GM12878 (cell line): ENCODE measurements around the gene PACS2. TPM values are rescaled to one million over a fixed set of nuclear protein-coding genes. Genes with fewer than 3 reads are reported as not detected.

Experiments
- ATAC-seq: fragments of 200-7000 bp; cut with Tn5 transposase; 3 replicates; pipeline ENCODE4 v1.9.1; 2020; ENCODE audit warnings: mild to moderate bottlenecking, moderate library complexity
- BruUV-seq: library from RNA; stranded (reverse); fragments of 400-500 nt; replicated peaks from 2 replicates; lab custom pipeline; 2021; lab: Mats Ljungman, UMichigan
- CTCF ChIA-PET: fragments of 300-600 bp; sonication (Branson Sonifier 250); formaldehyde crosslinking; extraction: SDS; loops from one replicate; lab custom pipeline; 2021; ENCODE audit warnings: inconsistent platforms; lab: Yijun Ruan, JAX
- POLR2A ChIA-PET: fragments of 350-600 bp; formaldehyde crosslinking; extraction: SDS; loops from one replicate; lab custom pipeline; 2021; ENCODE audit warnings: inconsistent platforms; lab: Charles Lee
- RAD21 ChIA-PET: fragments of 300-600 bp; sonication (Branson Sonifier 250); formaldehyde crosslinking; loops from one replicate; lab custom pipeline; 2023; ENCODE audit warnings: antibody characterized with exemption; ENCODE audit not compliant: unreplicated experiment; lab: Charles Lee
- SMC1A ChIA-PET: fragments of 300-600 bp; sonication (Branson Sonifier 250); formaldehyde crosslinking; loops from one replicate; lab custom pipeline; 2023; ENCODE audit not compliant: unreplicated experiment, uncharacterized antibody; lab: Charles Lee
- DNase-seq: peaks from one replicate; pipeline ENCODE4 v3.0.0-alpha.2; 2011; ENCODE audit warnings: low read depth, low spot score
- FAIRE-seq: peaks from 3 replicates; lab custom pipeline; 2011; peaks lifted over from hg19 to GRCh38; lab: Jason Lieb, UNC
- H2AFZ ChIP-seq: 2 replicates; pipeline ENCODE4 v1.6.0; 2011; ENCODE audit warnings: low read depth, low read length, control low read depth; ENCODE audit not compliant: control insufficient read depth
- H3K27ac ChIP-seq: 2 replicates; pipeline ENCODE4 v1.5.1; 2011; ENCODE audit warnings: control low read depth; ENCODE audit not compliant: control insufficient read depth, insufficient read depth
- H3K27me3 ChIP-seq, 2 experiments: replicated peaks in 1 of 2; 2 replicates each; pipeline versions ENCODE4 v1.6.0 to v1.6.1; 2011; ENCODE audit warnings: low read length in 1 of 2; ENCODE audit not compliant: control insufficient read depth in 2 of 2, insufficient read depth in 2 of 2
- H3K36me3 ChIP-seq, 2 experiments: 2 replicates each; pipeline ENCODE4 v1.5.1; 2011; ENCODE audit warnings: low read length in 1 of 2; ENCODE audit not compliant: control insufficient read depth in 2 of 2, insufficient read depth in 2 of 2
- H3K4me1 ChIP-seq: 2 replicates; pipeline ENCODE4 v1.6.1; 2011; ENCODE audit warnings: mild to moderate bottlenecking, low read length, moderate library complexity, mixed read lengths; ENCODE audit not compliant: control insufficient read depth, insufficient read depth
- H3K4me2 ChIP-seq: 2 replicates; pipeline ENCODE4 v1.6.0; 2011; ENCODE audit warnings: control low read depth; ENCODE audit not compliant: control insufficient read depth, insufficient read depth
- H3K4me3 ChIP-seq: fragments of 200-600 bp; sonication (generic); 2 replicates; pipeline ENCODE4 v1.5.1; 2016
- H3K79me2 ChIP-seq: 2 replicates; pipeline ENCODE4 v1.6.0; 2011; ENCODE audit warnings: low read length; ENCODE audit not compliant: control insufficient read depth, insufficient read depth
- H3K9ac ChIP-seq: 2 replicates; pipeline ENCODE4 v1.8.0; 2011; ENCODE audit warnings: low read length, control low read depth, mixed read lengths; ENCODE audit not compliant: control insufficient read depth, insufficient read depth
- H3K9me3 ChIP-seq: replicated peaks from 3 replicates; pipeline ENCODE4 v1.5.1; 2011; ENCODE audit warnings: mild to moderate bottlenecking, low read length; ENCODE audit not compliant: control insufficient read depth, insufficient read depth
- H4K20me1 ChIP-seq: 2 replicates; pipeline ENCODE4 v1.6.0; 2011; ENCODE audit not compliant: control insufficient read depth, insufficient read depth
- BRCA1 ChIP-seq: IDR thresholded peaks from 2 replicates; pipeline ENCODE4 v1.6.1; 2011; ENCODE audit warnings: low read depth, low read length, improper control_type of control experiment
- DPF2 ChIP-seq: fragments of 450-650 bp; IDR thresholded peaks from 2 replicates; pipeline ENCODE4 v1.6.1; 2017; ENCODE audit warnings: mild to moderate bottlenecking
- EGR1 ChIP-seq, 2 experiments: IDR thresholded peaks; 1 replicate in 1 of 2; 2 replicates in 1 of 2; pipeline ENCODE4 v1.6.1; 2011 to 2012; ENCODE audit warnings: low read depth in 2 of 2, low read length in 2 of 2, borderline replicate concordance in 1 of 2, mild to moderate bottlenecking in 1 of 2, moderate library complexity in 1 of 2
- KLF5 ChIP-seq: fragments of 450-650 bp; IDR thresholded peaks from 2 replicates; pipeline ENCODE4 v1.6.1; 2014; ENCODE audit warnings: mild to moderate bottlenecking; ENCODE audit not compliant: partially characterized antibody
- MXI1 ChIP-seq: fragments of 150-350 bp; IDR thresholded peaks from 2 replicates; pipeline ENCODE4 v1.6.1; 2011; ENCODE audit warnings: low read depth, mild to moderate bottlenecking, inconsistent platforms, low read length, improper control_type of control experiment
- RB1 ChIP-seq: fragments of 450-650 bp; formaldehyde crosslinking; IDR thresholded peaks from 2 replicates; pipeline ENCODE4 v1.6.1; 2017; ENCODE audit warnings: mild to moderate bottlenecking, borderline replicate concordance
- RFX5 ChIP-seq: IDR thresholded peaks from 2 replicates; pipeline ENCODE4 v1.6.1; 2011; ENCODE audit warnings: low read depth, low read length, improper control_type of control experiment
- SIN3A ChIP-seq: IDR thresholded peaks from 2 replicates; pipeline ENCODE4 v1.6.1; 2012; ENCODE audit warnings: low read depth, low read length, improper control_type of control experiment
- SMAD5 ChIP-seq: IDR thresholded peaks from 2 replicates; pipeline ENCODE4 v1.6.1; 2016; ENCODE audit warnings: antibody characterized with exemption, low read depth
- SMARCA5 ChIP-seq: fragments of 450-650 bp; IDR thresholded peaks from 2 replicates; pipeline ENCODE4 v1.6.1; 2017; ENCODE audit warnings: mild to moderate bottlenecking
- STAT3 ChIP-seq: IDR thresholded peaks from 2 replicates; pipeline ENCODE4 v1.6.1; 2011; ENCODE audit warnings: low read depth, low read length, improper control_type of control experiment
- YY1 ChIP-seq: IDR thresholded peaks from 2 replicates; pipeline ENCODE4 v1.6.1; 2011; ENCODE audit warnings: low read depth, mild to moderate bottlenecking, low read length
- ZBED1 ChIP-seq: IDR thresholded peaks from 2 replicates; pipeline ENCODE4 v1.6.1; 2016; ENCODE audit warnings: borderline replicate concordance
- ZZZ3 ChIP-seq: IDR thresholded peaks from 2 replicates; pipeline ENCODE4 v1.6.1; 2011; ENCODE audit warnings: low read depth; ENCODE audit not compliant: control insufficient read depth, insufficient read length
- WGBS: methylation state at CpG from one replicate; pipeline ENCODE4 v1.1.6; 2016; ENCODE audit warnings: low lambda C conversion rate; ENCODE audit not compliant: insufficient replicate concordance, insufficient coverage; ENCODE audit errors: missing lambda C conversion rate; 5-methylcytosine and 5-hydroxymethylcytosine counted together
- in situ Hi-C: fragments of 300-500 bp; cut with MboI; formaldehyde crosslinking; loops from 9 replicates; pipeline ENCODE4 v1.14.3; 2018; ENCODE audit warnings: mixed read lengths
- intact Hi-C: fragments of 100-400 bp; cut with micrococcal nuclease; formaldehyde crosslinking; loops from one replicate; pipeline ENCODE4 v1.14.2; 2022; ENCODE audit not compliant: unreplicated experiment
- polyA plus RNA-seq, 11 experiments: library from polyadenylated mRNA; depleted of rRNA in 4 of 11; unstranded in 6 of 11; stranded (reverse) in 5 of 11; fragments of >200 nt; fragmentation: Nextera tagmentation in 4 of 11; fragmentation: Illumina TruSeq in 1 of 11; extraction: Ambion mirVana in 4 of 11; extraction: Trizol in 1 of 11; gene quantifications; 1 replicate in 1 of 11; 2 replicates in 10 of 11; pipeline versions ENCODE4 v1.2.1 to v1.2.3, GENCODE V29; 2011 to 2016; ENCODE audit warnings: inconsistent platforms in 2 of 11, missing spikeins in 2 of 11, low read depth in 1 of 11
- total RNA-seq, 4 experiments: library from RNA; depleted of rRNA in 3 of 4; stranded (reverse); fragments of >200 nt in 3 of 4; fragmentation: Illumina TruSeq in 1 of 4; extraction: Trizol in 1 of 4; gene quantifications; 2 replicates each; pipeline versions ENCODE4 v1.2.1 to v1.2.3, GENCODE V29; 2013 to 2021
- TF ChIP-seq, protein P1 (sequence below): IDR thresholded peaks from 2 replicates; pipeline ENCODE4 v1.6.1; 2011; ENCODE audit warnings: borderline replicate concordance, low read depth, mild to moderate bottlenecking, moderate library complexity, mixed read lengths, low read length; ENCODE audit not compliant: insufficient read depth; ENCODE audit errors: extremely low read length
- TF ChIP-seq, protein P2 (sequence below): IDR thresholded peaks from 2 replicates; pipeline ENCODE4 v1.6.1; 2012; ENCODE audit warnings: mild to moderate bottlenecking, low read depth, low read length
- TF ChIP-seq, protein P3 (sequence below): IDR thresholded peaks from 2 replicates; pipeline ENCODE4 v1.6.1; 2012; ENCODE audit warnings: low read depth, low read length, improper control_type of control experiment

Gene PACS2
- total and polyA plus RNA-seq, 10 of the 15 experiments (the other 5 are each of a cell fraction or from before 2014, with no cell fraction given): 0.21 to 37.3 (median 9.4) TPM

DNA sequence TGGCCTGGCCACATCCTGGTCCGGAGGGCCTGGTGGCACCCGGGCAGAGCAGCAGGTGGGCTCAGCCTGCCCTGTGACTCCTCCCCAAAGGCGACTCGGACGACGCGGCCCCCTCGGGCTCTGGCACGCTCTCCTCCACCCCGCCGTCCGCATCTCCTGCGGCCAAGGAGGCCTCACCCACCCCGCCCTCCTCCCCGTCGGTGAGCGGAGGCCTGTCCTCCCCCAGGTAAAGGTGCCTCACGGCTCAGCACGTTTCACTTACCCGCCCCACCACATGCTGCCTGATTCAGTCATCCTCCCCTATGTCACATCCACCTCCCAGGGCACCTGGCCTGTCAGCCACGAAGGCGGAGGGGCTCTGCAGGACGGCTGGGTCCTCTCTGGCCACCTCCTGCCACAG is 77.0 kb downstream of the PACS2 start:
- WGBS: 50% methylated on average over 9 of the region's 23 CpGs
- H3K9ac ChIP-seq: no peak overlapping the region

More for the DNA sequence above, 77.0 kb downstream of the PACS2 start:
- in situ Hi-C loops (no loop called here), intact Hi-C loops (no loop called here)
- RAD21 ChIA-PET: no interaction called here
- H3K79me2 ChIP-seq: no peaks in the 10 kb centered on the region
- no peak overlapping the region for H2AFZ ChIP-seq
- POLR2A ChIA-PET: no interaction called here
- CTCF ChIA-PET: no interaction called here
- H3K27me3 ChIP-seq: no peaks in the 10 kb centered on the region
- no peaks in the 10 kb centered on the region for H4K20me1 ChIP-seq
- TF ChIP-seq YY1 (no peak), SMARCA5 (no peak), RB1 (no peak), SMAD5 (no peak), DPF2 (no peak), STAT3 (no peak), EGR1 (IDR thresholded peaks at IDR 0.05; ENCODE audit: borderline replicate concordance in 1 of 2, low read depth in 2 of 2, low read length in 2 of 2) (no peak), ZZZ3 (no peak), BRCA1 (no peak), RFX5 (no peak), MXI1 (no peak), ZBED1 (no peak), KLF5 (no peak), SIN3A (no peak)
- TF ChIP-seq, protein P1, sequence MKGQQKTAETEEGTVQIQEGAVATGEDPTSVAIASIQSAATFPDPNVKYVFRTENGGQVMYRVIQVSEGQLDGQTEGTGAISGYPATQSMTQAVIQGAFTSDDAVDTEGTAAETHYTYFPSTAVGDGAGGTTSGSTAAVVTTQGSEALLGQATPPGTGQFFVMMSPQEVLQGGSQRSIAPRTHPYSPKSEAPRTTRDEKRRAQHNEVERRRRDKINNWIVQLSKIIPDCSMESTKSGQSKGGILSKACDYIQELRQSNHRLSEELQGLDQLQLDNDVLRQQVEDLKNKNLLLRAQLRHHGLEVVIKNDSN: no peak
- TF ChIP-seq, protein P2, sequence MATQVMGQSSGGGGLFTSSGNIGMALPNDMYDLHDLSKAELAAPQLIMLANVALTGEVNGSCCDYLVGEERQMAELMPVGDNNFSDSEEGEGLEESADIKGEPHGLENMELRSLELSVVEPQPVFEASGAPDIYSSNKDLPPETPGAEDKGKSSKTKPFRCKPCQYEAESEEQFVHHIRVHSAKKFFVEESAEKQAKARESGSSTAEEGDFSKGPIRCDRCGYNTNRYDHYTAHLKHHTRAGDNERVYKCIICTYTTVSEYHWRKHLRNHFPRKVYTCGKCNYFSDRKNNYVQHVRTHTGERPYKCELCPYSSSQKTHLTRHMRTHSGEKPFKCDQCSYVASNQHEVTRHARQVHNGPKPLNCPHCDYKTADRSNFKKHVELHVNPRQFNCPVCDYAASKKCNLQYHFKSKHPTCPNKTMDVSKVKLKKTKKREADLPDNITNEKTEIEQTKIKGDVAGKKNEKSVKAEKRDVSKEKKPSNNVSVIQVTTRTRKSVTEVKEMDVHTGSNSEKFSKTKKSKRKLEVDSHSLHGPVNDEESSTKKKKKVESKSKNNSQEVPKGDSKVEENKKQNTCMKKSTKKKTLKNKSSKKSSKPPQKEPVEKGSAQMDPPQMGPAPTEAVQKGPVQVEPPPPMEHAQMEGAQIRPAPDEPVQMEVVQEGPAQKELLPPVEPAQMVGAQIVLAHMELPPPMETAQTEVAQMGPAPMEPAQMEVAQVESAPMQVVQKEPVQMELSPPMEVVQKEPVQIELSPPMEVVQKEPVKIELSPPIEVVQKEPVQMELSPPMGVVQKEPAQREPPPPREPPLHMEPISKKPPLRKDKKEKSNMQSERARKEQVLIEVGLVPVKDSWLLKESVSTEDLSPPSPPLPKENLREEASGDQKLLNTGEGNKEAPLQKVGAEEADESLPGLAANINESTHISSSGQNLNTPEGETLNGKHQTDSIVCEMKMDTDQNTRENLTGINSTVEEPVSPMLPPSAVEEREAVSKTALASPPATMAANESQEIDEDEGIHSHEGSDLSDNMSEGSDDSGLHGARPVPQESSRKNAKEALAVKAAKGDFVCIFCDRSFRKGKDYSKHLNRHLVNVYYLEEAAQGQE: no peak
- TF ChIP-seq, protein P3, sequence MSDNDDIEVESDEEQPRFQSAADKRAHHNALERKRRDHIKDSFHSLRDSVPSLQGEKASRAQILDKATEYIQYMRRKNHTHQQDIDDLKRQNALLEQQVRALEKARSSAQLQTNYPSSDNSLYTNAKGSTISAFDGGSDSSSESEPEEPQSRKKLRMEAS: no peak
- no peaks in the 10 kb centered on the region for H3K4me1 ChIP-seq
- H3K4me3 ChIP-seq: no peak overlapping the region
- no peak overlapping the region for H3K27ac ChIP-seq
- H3K9me3 ChIP-seq: no peaks in the 10 kb centered on the region
- FAIRE-seq (no peak), DNase-seq (no peak), ATAC-seq (no peak)
- BruUV-seq: no TSS peak
- H3K36me3 ChIP-seq: no peaks in the 10 kb centered on the region; a peak in 1 of 4 replicates
- SMC1A ChIA-PET: interaction anchor here (0.8 kb wide), 1 partner anchor 89 kb away, joined by 3 read pairs; no protein-coding TSS in a partner anchor
- no peak overlapping the region for H3K4me2 ChIP-seq
